Activated T-cell treated with anti-CD3 and anti-CD28 coated beads, Interleukin-2, amount 50 U/mL, for 48 hours (primary cell): ENCODE measurements around the gene LGSN.
"Not testable (repeated sequence)": the region's sequence is repeated elsewhere in the genome, so short reads cannot be mapped to it uniquely, and the experiment has no call there.

Experiments
- DNase-seq, 2 experiments: peaks; one replicate each; pipeline ENCODE4 v3.0.0-alpha.2; 2020

The LGSN gene

GRCh38 chr6:63303476-63303875 lies 16.3 kb downstream of the LGSN start:
- DNase-seq, result no peak

GRCh38 chr6:63299667-63300066 lies 20.1 kb downstream of the LGSN start:
- DNase-seq, result no peak

GRCh38 chr6:63295553-63296194 lies 24.1 kb downstream of the LGSN start:
- DNase-seq, result no peak

GRCh38 chr6:63290492-63291058 lies 29.2 kb downstream of the LGSN start:
- no peak for DNase-seq

GRCh38 chr6:63289269-63289872 lies 30.4 kb downstream of the LGSN start:
- no peak for DNase-seq

GRCh38 chr6:63280639-63281180 lies 39.1 kb downstream of the LGSN start:
- no peak for DNase-seq

- DNase-seq, result no peak
Observed at GRCh38 chr6:63278916-63279315, 40.9 kb downstream of the LGSN start.

- DNase-seq, result no peak
Observed at GRCh38 chr6:63275953-63276352, 43.8 kb downstream of the LGSN start.

- not testable (repeated sequence) for DNase-seq
Observed at GRCh38 chr6:63274795-63275430, 44.9 kb downstream of the LGSN start.

- DNase-seq, result no peak
Observed at GRCh38 chr6:63272397-63272796, 47.4 kb downstream of the LGSN start.

- DNase-seq, result no peak
Observed at GRCh38 chr6:63269470-63269869, 50.3 kb downstream of the LGSN start.

GRCh38 chr6:63268574-63268973 lies 51.2 kb downstream of the LGSN start:
- DNase-seq, result no peak

GRCh38 chr6:63267828-63268227 lies 52.0 kb downstream of the LGSN start:
- DNase-seq, result no peak

- no peak for DNase-seq
Observed at GRCh38 chr6:63267046-63267445, 52.7 kb downstream of the LGSN start.

GRCh38 chr6:63263444-63263843 lies 56.3 kb downstream of the LGSN start:
- no peak for DNase-seq

GRCh38 chr6:63261820-63262219 lies 58.0 kb downstream of the LGSN start:
- DNase-seq, result no peak

- DNase-seq, result no peak
Observed at GRCh38 chr6:63259153-63259552, 60.6 kb downstream of the LGSN start.

GRCh38 chr6:63249875-63250482 lies 69.8 kb downstream of the LGSN start:
- no peak for DNase-seq

GRCh38 chr6:63246581-63246980 lies 73.2 kb downstream of the LGSN start:
- no peak for DNase-seq

GRCh38 chr6:63245909-63246308 lies 73.9 kb downstream of the LGSN start:
- DNase-seq, result no peak

- DNase-seq, result no peak
Observed at GRCh38 chr6:63245420-63245819, 74.4 kb downstream of the LGSN start.

- DNase-seq, result no peak
Observed at GRCh38 chr6:63236398-63236817, 83.4 kb downstream of the LGSN start.

GRCh38 chr6:63230511-63230910 lies 89.3 kb downstream of the LGSN start:
- not testable (repeated sequence) for DNase-seq
